ENCODE measurements around the gene GJA4.

GRCh38 chr1:34786521-34787325 lies 6.1 kb upstream of the GJA4 start:
- TF ChIP-seq CTCF (conservative IDR thresholded peaks at IDR 0.05; ENCODE audit: low read depth, low read length) (peak; percentile 85), EZH2 (IDR thresholded peaks at IDR 0.05; ENCODE audit: low read length, unreplicated experiment) (no peak)
